GM12875 (cell line): ENCODE data around the gene SNAP47.

ENCODE experiments used
- H3K4me3 ChIP-seq: one replicate; pipeline ENCODE4 v1.5.1; 2011; ENCODE audit warnings: low read depth, low read length, control low read depth
- CTCF ChIP-seq: IDR thresholded peaks from 2 replicates; pipeline ENCODE4 v1.5.1; 2011; ENCODE audit warnings: low read depth, mild to moderate bottlenecking, control low read depth, inconsistent platforms, low read length, moderate library complexity, borderline replicate concordance; ENCODE audit not compliant: insufficient read depth

Gene SNAP47

GRCh38 chr1:227780101-227781044, 45.1 kb downstream of the SNAP47 start:
- no peak for TF ChIP-seq CTCF

GRCh38 chr1:227781314-227781930, 46.2 kb downstream of the SNAP47 start:
- no peak for TF ChIP-seq CTCF
- no peak overlapping the region for H3K4me3 ChIP-seq

More at GRCh38 chr1:227780101-227781044, 45.1 kb downstream of the SNAP47 start:
- H3K4me3 ChIP-seq, result no peak overlapping the region

GRCh38 chr1:227782226-227782625, 47.0 kb downstream of the SNAP47 start:
- no peak for TF ChIP-seq CTCF
- H3K4me3 ChIP-seq, result no peak overlapping the region

GRCh38 chr1:227785094-227785804, 50.0 kb downstream of the SNAP47 start:
- TF ChIP-seq CTCF, result no peak
- H3K4me3 ChIP-seq, result no peak overlapping the region

- no peak overlapping the region for H3K4me3 ChIP-seq
- TF ChIP-seq CTCF, result no peak
Measured at GRCh38 chr1:227785805-227786671, 50.8 kb downstream of the SNAP47 start.

- no peak for TF ChIP-seq CTCF
- peak overlapping the region; percentile 53 for H3K4me3 ChIP-seq
Measured at GRCh38 chr1:227786673-227787512, 51.7 kb downstream of the SNAP47 start.
